Vagina (tissue), 2 donors: ENCODE data around the gene KRT75. TPM values are rescaled to one million over a fixed set of nuclear protein-coding genes. Genes with fewer than 3 reads are reported as not detected.
"Not testable (repeated sequence)": the region's sequence is repeated elsewhere in the genome, so short reads cannot be mapped to it uniquely, and the experiment has no call there.

ENCODE experiments used
- DNase-seq, 2 donors: peaks; one replicate each; pipeline ENCODE4 v3.0.0-alpha.2; 2017; ENCODE audit errors: extremely low spot score in 2 of 2
- H3K27ac ChIP-seq: fragments of 200-600 bp; sonication (generic); one replicate; pipeline ENCODE4 v1.5.1; 2019
- H3K27me3 ChIP-seq: fragments of 200-600 bp; sonication (generic); one replicate; pipeline ENCODE4 v1.5.1; 2019
- H3K36me3 ChIP-seq, 2 donors: fragments of 200-600 bp; sonication (generic); one replicate each; pipeline ENCODE4 v1.5.1; 2017 to 2019
- H3K4me1 ChIP-seq: fragments of 200-600 bp; sonication (generic); one replicate; pipeline ENCODE4 v1.5.1; 2019
- H3K4me3 ChIP-seq, 2 donors: fragments of 200-600 bp; sonication (generic); 1 replicate in 1 of 2; 2 replicates in 1 of 2; pipeline ENCODE4 v1.5.1; 2016 to 2019
- H3K9me3 ChIP-seq: fragments of 200-600 bp; sonication (generic); one replicate; pipeline ENCODE4 v1.5.1; 2019
- POLR2A ChIP-seq, 2 donors: fragments of 450-650 bp; IDR thresholded peaks; one replicate each; pipeline ENCODE4 v1.6.1; 2017; ENCODE audit warnings: antibody characterized with exemption in 2 of 2, mild to moderate bottlenecking in 2 of 2, moderate library complexity in 2 of 2
- POLR2AphosphoS5 ChIP-seq, 2 donors: sonication (generic); formaldehyde crosslinking; IDR thresholded peaks; one replicate each; pipeline ENCODE4 v1.9.0; 2017; ENCODE audit warnings: antibody characterized with exemption in 2 of 2, mild to moderate bottlenecking in 2 of 2, low read depth in 1 of 2; ENCODE audit not compliant: insufficient read depth in 1 of 2
- intact Hi-C: fragments of 100-400 bp; cut with DNase I; formaldehyde crosslinking; loops from one replicate; pipeline ENCODE4 v1.15.1; 2023
- total RNA-seq: library from RNA; depleted of rRNA; stranded (reverse); fragments of >200 nt; gene quantifications from one replicate; pipeline ENCODE4 v1.2.3, GENCODE V29; 2016
- TF ChIP-seq, protein P1 (sequence below), 3 experiments: fragments of 450-650 bp in 2 of 3; fragments of 200-600 bp in 1 of 3; sonication (generic) in 1 of 3; IDR thresholded peaks; one replicate each; pipeline ENCODE4 v1.5.1; 2017 to 2019; ENCODE audit warnings: antibody characterized with exemption in 3 of 3, mild to moderate bottlenecking in 2 of 3, moderate library complexity in 2 of 3

KRT75 gene
- total RNA-seq, 1 donor from 2014 or later = not detected

DNA sequence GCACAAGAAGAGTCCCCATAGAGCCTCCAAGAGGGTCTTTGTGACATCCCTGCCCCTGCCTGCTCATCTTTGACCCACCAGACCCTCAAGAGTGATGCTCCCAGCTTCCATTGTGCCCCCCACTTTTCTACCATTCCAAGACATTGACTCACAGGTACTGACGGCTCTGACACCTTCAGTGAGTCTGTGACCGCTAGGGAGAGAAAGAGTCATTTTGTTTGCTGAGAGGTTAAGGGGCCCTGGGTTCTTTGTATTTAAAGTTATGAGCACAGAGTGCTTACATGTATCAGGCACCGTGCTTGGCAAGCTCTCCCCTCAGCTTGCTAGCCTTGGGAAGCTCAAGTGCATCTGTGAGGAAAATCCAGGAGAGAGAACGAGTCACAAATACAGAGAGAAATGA, 21.0 kb downstream of the KRT75 start:
- Histone ChIP-seq H3K27me3 (no peaks in the 10 kb centered on the region), H3K4me3 (no peak overlapping the region), H3K9me3 (no peaks in the 10 kb centered on the region), H3K4me1 (peaks cover 14% of the 10 kb centered on the region), H3K36me3 (no peaks in the 10 kb centered on the region), H3K27ac (no peak overlapping the region)
- intact Hi-C loops = no loop called here
- no peak for TF ChIP-seq POLR2AphosphoS5 (IDR thresholded peaks at IDR 0.05; ENCODE audit: insufficient read depth in 1 of 2, low read depth in 1 of 2)
- no peak for DNase-seq

DNA sequence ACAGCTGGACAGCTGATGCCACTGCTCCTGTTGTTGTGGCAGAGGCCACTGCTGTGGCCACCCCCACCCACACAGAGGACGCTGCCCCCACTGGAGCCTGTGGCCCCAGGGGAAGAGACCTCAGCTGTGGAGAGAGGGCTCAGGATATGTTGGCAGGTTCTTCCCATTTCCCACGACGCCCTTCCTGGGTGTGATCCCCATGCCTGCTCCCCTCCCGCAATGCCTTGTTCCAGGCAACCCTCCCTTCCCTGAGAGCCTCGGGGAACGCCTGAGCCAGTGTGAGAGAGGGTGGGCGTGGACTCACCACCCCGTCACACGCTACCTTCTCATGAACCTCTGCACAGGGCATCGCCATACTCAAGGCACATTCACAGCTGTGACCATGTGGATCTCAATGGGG, 22.4 kb downstream of the KRT75 start:
- TF ChIP-seq, protein P1, sequence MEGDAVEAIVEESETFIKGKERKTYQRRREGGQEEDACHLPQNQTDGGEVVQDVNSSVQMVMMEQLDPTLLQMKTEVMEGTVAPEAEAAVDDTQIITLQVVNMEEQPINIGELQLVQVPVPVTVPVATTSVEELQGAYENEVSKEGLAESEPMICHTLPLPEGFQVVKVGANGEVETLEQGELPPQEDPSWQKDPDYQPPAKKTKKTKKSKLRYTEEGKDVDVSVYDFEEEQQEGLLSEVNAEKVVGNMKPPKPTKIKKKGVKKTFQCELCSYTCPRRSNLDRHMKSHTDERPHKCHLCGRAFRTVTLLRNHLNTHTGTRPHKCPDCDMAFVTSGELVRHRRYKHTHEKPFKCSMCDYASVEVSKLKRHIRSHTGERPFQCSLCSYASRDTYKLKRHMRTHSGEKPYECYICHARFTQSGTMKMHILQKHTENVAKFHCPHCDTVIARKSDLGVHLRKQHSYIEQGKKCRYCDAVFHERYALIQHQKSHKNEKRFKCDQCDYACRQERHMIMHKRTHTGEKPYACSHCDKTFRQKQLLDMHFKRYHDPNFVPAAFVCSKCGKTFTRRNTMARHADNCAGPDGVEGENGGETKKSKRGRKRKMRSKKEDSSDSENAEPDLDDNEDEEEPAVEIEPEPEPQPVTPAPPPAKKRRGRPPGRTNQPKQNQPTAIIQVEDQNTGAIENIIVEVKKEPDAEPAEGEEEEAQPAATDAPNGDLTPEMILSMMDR (IDR thresholded peaks at IDR 0.05) = no peak
- TF ChIP-seq POLR2A (IDR thresholded peaks at IDR 0.05) (no peak), POLR2AphosphoS5 (IDR thresholded peaks at IDR 0.05; ENCODE audit: insufficient read depth in 1 of 2, low read depth in 1 of 2) (no peak)
- no peak for DNase-seq
- no peak overlapping the region for H3K4me3 ChIP-seq
- no peak overlapping the region for H3K27ac ChIP-seq
- no peaks in the 10 kb centered on the region for H3K36me3 ChIP-seq
- intact Hi-C loops = no loop called here
- no peaks in the 10 kb centered on the region for H3K9me3 ChIP-seq
- H3K4me1 ChIP-seq = peaks cover 14% of the 10 kb centered on the region
- H3K27me3 ChIP-seq = no peaks in the 10 kb centered on the region

DNA sequence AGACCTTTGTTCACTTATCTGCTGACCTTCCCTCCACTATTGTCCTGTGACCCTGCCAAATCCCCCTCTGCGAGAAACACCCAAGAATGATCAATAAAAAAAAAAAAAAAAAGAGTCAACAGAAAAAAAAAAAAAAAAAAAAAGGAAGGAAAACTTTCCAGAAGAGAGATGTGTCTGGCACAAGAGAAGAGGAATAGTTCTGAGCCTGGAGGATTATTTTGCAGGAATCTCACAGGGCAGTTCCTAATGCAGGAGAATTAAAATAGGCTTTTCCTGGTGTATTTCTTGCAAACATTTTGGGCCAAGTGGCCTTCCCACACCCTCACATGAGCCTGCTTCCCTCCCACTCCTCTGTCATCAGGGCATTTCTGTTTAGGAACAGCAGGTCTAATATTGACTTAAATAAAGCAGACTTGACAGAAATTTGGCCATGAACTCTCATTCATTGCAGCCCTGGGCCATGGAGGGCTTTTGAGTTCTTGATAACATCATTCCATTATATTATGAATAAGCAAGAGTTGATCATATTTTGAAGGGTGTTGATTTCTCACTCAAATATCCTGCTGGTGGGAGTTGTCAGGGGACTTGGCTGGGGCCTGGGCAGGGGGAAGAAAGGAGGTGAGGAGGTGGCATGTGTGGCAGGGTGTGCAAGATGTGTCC, 23.5 kb downstream of the KRT75 start:
- H3K4me1 ChIP-seq, H3K27ac ChIP-seq, H3K36me3 ChIP-seq, H3K27me3 ChIP-seq, H3K9me3 ChIP-seq, intact Hi-C loops, DNase-seq, H3K4me3 ChIP-seq: not testable (repeated sequence)

DNA sequence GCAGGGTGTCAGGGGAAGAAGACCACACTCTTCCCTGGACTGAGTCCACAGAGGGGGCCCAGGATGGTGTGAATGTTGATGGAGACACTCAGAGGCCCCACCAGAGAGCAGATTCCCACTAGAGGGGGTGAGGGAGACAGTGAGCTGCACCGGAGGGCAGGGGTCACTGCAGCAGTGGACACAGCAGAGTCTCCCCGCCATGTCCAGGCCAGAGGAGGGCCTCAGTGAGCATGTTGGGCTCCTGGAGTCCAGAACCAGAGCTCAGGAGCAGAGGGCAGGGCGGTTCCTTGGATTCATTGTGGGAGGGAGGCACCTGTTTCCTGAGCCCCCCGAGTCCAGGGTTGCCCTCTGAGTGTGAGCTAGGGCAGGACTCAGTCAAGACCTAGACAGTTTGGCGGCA, 26.3 kb downstream of the KRT75 start:
- no peaks in the 10 kb centered on the region for H3K4me1 ChIP-seq
- intact Hi-C loops = no loop called here
- H3K27ac ChIP-seq = no peak overlapping the region
- H3K27me3 ChIP-seq = no peaks in the 10 kb centered on the region
- TF ChIP-seq, protein P1 (IDR thresholded peaks at IDR 0.05) = no peak
- TF ChIP-seq POLR2AphosphoS5 (IDR thresholded peaks at IDR 0.05; ENCODE audit: insufficient read depth in 1 of 2, low read depth in 1 of 2) = no peak
- no peak for DNase-seq
- no peaks in the 10 kb centered on the region for H3K36me3 ChIP-seq
- H3K4me3 ChIP-seq = no peak overlapping the region
- no peaks in the 10 kb centered on the region for H3K9me3 ChIP-seq

DNA sequence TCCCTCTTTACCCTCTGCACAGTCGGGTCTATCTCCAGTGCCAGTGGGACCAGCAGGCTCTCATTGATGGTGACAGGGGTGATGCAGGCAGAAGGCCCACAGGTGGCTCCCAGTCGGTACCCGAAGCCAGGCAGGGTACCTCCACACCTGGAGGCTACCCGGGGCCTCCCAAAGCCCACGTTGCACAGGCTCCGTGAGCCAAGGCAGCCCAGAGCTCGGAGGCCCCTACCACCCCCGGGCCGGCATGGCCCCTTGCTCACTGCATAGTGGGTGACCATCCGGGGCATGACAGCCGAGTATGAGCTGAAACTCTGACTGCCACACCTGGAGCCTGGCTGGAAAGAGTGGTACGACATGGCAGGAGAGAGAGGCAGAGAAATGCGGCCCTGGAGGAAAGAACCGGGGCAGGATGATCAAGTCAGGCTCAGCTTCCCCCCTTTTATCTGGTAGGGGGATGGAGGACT, 28.2 kb downstream of the KRT75 start, which contains the start of gene KRT82:
Gene KRT82 (minus strand): TSS at position 414 of the 464 bp plus-strand sequence. CDS start 58 bp downstream, at position 356.
- Histone ChIP-seq H3K9me3 (no peaks in the 10 kb centered on the region), H3K4me3 (no peak within 1 kb of the TSS), H3K36me3 (no peaks in the 10 kb centered on the region), H3K27me3 (no peaks in the 10 kb centered on the region), H3K27ac (no peak within 1 kb of the TSS), H3K4me1 (no peaks in the 10 kb centered on the region)
- no peak for DNase-seq
- intact Hi-C loops = no loop called here
- TF ChIP-seq, protein P1 (IDR thresholded peaks at IDR 0.05) = no peak
- TF ChIP-seq POLR2AphosphoS5 (IDR thresholded peaks at IDR 0.05; ENCODE audit: insufficient read depth in 1 of 2, low read depth in 1 of 2) = no peak
- no peak for TF ChIP-seq POLR2A (IDR thresholded peaks at IDR 0.05)

DNA sequence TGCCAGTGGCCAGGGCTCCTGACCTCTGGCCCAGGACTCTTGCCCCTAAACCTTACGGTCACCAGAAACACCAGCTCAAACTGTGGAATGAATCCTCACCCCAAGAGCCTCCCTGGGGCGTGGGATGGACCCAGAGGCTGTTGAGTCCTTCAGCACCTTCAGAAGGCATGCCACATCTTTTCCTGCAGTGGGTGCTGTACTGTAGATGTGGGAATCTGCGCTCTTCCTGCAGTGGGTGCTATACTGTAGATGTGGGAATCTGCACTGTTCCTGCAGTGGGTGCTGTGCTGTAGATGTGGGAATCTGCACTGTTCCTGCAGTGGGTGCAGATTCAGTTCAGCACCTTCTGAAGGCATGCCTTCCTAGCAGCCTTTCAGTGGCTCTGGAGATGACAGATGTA, 29.2 kb downstream of the KRT75 start:
- Histone ChIP-seq H3K36me3 (no peaks in the 10 kb centered on the region), H3K9me3 (no peaks in the 10 kb centered on the region), H3K27me3 (no peaks in the 10 kb centered on the region), H3K27ac (no peak overlapping the region), H3K4me3 (no peak overlapping the region), H3K4me1 (no peaks in the 10 kb centered on the region)
- no peak for DNase-seq
- intact Hi-C loops = loop anchor here (5.0 kb wide), 1 partner anchor 667 kb away; no protein-coding TSS in a partner anchor
- TF ChIP-seq, protein P1 (IDR thresholded peaks at IDR 0.05) = no peak
- no peak for TF ChIP-seq POLR2AphosphoS5 (IDR thresholded peaks at IDR 0.05; ENCODE audit: insufficient read depth in 1 of 2, low read depth in 1 of 2)
